NCI-H526 treated with DMSO at 0.1 percent for 48 hours (cell line): ENCODE results near the gene TBP.
"Not testable (repeated sequence)": the region's sequence is repeated elsewhere in the genome, so short reads cannot be mapped to it uniquely, and the experiment has no call there.

Experiments used
- DNase-seq: peaks from one replicate; lab custom pipeline; 2025; lab: John Stamatoyannopoulos, UW

Gene TBP

GRCh38 chr6:170554013-170554795 lies at the start of gene TBP:
Gene TBP (plus strand): TSS chr6:170554369. CDS start chr6:170557030, 2,661 bp downstream.
- peak; percentile 96 for DNase-seq

DNA sequence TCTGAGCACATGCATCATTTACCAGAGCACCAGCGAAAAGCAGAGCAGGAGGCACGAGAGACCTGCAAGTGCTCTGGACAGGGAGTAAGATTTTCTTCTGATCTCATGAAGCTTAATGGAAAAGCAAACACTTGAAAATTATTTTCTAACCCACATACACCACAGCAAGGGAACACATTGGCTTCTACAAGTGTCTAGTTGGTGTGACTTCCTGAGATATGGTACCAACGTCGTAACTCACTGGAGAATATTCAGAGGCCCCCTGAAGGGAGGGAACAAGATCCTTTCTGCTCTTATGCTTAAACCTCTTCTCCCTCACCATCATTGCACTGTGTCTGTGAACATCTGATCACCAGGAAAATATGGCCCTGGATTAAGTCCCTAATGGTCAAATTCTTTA lies 49.7 kb upstream of the TBP start:
- DNase-seq = no peak

DNA sequence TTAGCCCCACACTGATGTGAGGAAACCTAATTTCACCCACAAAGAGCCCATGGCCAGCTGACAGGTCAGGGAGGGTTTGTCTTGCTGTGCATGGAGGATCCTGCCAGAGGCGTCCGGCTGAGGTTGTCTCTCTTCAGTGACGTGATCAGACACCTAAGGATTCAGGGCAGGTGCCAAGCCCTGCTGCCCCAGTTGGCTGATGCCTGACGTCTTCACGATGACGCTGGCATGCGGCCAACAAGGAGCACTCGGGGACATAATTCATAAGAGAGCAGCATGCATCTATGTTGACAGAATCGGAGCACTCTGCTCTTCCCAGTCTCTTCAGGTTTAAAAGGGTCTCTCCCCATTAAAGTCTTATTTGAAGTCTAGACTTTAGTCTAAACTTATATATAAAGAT lies 48.9 kb upstream of the TBP start:
- no peak for DNase-seq

GRCh38 chr6:170506446-170506845 lies 47.7 kb upstream of the TBP start:
- DNase-seq = no peak

DNA sequence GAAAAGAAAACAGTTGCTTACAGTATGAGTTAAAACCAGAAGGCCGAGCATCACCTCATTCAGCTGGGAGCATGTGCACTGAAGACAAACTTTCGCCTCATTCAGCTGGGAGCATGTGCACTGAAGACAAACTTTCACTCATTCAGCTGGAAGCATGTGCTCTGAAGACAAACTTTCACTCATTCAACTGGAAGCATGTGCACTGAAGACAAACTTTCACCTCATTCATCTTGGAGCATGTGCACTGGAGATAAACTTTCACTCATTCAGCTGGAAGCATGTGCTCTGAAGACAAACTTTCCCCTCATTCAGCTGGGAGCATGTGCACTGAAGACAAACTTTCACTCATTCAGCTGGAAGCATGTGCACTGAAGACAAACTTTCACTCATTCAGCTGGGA lies 46.4 kb upstream of the TBP start:
- DNase-seq = not testable (repeated sequence)

DNA sequence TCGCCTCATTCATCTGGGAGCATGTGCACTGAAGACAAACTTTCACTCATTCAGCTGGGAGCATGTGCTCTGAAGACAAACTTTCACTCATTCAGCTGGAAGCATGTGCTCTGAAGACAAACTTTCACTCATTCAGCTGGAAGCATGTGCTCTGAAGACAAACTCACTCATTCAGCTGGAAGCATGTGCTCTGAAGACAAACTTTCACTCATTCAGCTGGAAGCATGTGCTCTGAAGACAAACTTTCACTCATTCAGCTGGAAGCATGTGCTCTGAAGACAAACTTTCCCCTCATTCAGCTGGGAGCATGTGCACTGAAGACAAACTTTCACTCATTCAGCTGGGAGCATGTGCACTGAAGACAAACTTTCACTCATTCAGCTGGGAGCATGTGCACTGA lies 45.9 kb upstream of the TBP start:
- DNase-seq = not testable (repeated sequence)

DNA sequence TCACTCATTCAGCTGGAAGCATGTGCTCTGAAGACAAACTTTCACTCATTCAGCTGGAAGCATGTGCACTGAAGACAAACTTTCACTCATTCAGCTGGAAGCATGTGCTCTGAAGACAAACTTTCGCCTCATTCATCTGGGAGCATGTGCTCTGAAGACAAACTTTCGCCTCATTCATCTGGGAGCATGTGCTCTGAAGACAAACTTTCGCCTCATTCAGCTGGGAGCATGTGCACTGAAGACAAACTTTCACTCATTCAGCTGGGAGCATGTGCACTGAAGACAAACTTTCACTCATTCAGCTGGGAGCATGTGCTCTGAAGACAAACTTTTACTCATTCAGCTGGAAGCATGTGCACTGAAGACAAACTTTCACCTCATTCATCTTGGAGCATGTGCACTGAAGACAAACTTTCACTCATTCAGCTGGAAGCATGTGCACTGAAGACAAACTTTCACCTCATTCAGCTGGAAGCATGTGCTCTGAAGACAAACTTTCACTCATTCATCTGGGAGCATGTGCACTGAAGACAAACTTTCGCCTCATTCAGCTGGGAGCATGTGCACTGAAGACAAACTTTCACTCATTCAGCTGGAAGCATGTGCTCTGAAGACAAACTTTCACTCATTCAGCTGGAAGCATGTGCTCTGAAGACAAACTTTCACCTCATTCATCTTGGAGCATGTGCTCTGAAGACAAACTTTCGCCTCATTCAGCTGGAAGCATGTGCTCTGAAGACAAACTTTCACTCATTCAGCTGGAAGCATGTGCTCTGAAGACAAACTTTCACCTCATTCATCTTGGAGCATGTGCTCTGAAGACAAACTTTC lies 45.1 kb upstream of the TBP start:
- DNase-seq = not testable (repeated sequence)

GRCh38 chr6:170509723-170510018 lies 44.5 kb upstream of the TBP start:
- no peak for DNase-seq

DNA sequence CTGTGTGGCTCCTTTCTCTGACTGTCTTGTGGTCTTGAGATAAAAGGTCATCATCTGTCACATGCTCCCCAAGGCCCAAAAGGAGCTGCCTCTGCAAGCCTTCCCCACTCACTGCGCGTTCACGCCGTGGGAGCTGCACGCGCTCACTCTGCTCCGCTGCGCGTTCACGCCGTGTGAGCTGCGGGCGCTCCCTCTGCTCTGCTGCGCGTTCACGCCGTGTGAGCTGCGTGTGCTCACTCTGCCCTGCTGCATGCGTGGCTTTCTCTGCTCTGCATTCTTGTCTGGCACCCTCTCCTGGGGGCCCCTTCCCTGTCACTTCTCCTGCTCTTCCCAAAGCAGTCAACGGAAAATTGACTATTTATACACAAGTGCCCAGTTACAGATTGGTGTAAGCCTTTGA lies 43.5 kb upstream of the TBP start:
- DNase-seq = no peak

DNA sequence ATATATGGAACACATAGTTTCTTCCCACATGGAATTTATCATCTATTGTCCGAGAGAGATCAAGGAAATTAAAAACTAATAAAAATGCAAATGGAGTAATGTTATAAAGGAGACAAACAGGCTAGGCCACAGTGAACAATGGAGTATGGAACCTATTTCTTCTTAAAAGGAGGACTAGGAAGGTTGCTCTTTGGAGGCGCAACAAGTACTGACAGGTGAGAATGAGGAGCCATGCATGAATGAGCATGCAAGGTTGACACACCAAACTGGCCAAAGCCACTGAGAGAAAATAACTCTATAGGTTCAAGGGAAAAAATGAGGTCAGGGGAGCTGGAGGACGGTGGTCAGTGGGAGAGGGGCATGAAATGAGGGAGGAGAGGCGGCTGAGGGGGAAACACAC lies 41.9 kb upstream of the TBP start:
- no peak for DNase-seq

DNA sequence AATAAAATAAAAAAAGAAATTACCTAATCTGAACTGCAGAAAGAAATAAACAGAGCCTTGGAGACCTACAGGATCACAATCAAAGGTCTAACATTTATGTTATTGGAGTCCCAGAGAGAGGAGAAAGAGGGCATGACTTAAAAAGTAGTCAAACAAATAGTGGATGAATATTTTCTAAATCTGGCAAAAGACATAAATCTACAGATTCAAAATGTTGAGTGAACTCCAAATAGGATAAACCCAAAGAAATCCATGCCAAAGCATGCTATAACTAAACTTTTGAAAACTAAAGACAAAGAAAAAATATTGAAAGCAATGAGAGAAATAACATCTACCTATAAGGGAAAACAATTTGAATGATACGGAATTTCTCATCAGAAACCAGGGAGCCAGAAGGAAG lies 39.3 kb upstream of the TBP start:
- DNase-seq = no peak

DNA sequence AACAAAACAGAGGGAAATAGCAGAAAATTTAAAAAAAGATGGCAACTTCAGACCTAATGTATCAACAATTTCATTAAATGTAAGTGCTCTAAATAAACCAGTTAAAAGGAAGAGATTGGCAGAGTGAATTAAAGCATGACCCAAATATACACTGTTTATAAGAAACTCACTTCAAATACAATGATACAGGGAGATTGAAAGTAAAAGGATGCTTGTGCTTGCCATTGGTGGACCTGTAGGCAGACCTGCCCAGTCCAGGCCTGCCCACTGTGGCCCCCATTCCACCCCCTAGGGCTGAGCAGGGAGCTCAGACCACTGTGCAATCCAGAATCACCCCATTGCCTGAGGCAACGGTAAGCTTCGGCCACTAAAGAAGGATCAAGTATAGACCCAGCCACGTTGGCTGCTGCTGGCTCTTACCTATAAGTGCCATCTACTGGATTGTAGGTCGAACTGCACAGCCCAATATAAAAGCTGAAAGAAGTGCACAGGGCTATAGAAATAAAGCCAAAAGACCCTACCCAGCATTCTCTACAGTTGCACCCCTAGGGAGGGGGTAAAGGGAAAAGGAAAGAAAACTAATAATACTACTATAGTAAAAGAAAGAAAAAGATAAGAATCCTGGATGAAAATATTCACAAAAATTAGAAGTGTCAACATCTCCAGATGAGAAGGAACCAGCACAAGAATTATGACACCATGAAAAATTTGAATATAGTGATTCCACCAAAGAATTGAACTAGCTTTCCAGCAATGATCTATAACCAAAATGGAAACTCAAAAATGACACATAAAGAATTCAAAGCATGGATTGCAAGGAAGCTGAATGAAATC lies 37.2 kb upstream of the TBP start:
- DNase-seq = peak; percentile 78

GRCh38 chr6:170522565-170523183 lies 31.5 kb upstream of the TBP start:
- peak; percentile 14 for DNase-seq

DNA sequence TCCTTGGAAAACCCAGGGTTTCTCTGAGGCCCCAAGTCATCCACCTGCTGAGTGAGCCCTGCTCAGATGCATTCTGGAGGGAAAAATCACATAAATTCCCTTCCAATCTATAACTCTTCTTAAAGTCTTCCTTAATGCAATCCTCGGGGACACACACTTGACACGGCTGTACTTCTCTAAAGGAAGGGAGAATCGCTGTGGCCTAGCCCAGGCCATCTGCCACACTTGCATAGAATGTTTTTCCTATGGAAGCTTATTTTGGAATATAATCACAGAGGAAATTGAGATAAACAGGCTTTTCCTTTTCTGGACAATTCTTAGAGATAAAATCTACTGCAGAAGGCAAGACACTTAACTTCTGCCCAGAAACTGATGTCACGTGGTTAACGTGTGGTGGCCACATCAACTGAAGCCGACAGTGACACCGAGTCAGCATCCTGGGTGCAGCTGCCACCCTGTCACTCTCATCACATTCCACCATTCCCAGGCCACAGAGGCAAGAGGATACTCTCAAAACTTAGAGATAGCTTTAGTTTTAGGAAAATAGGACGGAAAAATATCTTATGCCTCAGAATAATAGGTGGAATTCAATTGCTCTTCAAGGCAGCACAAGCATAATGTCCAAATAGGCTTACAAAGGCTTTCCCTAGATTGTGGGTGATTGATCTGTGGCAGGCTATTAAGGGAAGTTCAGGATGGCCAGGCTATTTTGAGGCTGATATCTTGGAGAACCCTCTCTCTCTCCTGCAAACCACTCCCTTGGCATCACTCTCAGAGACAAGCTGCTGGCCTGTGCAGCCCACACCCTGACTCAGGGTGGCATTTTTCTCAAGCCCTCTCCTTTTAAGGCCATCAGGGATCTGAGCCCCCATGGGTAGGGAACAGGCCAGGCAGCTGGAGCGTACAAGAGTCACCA lies 30.7 kb upstream of the TBP start:
- DNase-seq = no peak

DNA sequence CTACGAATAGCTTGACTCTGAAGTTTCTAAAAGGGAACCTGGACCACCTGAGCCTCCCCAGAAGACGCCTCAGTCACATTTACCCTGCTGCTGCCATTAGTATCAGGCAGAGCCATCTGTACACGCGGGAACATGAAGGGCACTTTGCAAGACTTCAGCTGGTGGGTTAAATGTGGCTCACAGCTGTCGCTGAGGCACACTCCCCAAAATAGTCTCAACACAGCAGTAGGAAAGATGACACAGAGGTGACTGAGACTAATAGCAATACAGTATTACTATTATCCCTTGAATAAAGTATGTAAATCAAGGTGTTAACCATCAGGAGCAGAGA lies 30.0 kb upstream of the TBP start:
- no peak for DNase-seq

- no peak for DNase-seq
Measured at GRCh38 chr6:170525795-170526194, 28.4 kb upstream of the TBP start.

DNA sequence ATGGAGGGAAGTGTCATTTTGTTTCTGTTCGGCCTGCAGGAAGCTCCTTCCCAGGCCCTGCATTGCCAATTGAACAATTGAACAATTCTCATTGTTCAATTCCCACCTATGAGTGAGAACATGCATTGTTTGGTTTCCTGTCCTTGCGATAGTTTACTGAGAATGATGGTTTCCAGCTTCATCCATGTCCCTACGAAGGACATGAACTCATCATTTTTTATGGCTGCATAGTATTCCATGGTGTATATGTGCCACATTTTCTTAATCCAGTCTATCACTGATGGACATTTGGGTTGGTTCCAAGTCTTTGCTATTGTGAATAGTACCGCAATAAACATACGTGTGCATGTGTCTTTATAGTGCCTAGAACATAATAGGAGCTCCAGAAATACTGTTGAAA lies 26.2 kb upstream of the TBP start:
- not testable (repeated sequence) for DNase-seq

DNA sequence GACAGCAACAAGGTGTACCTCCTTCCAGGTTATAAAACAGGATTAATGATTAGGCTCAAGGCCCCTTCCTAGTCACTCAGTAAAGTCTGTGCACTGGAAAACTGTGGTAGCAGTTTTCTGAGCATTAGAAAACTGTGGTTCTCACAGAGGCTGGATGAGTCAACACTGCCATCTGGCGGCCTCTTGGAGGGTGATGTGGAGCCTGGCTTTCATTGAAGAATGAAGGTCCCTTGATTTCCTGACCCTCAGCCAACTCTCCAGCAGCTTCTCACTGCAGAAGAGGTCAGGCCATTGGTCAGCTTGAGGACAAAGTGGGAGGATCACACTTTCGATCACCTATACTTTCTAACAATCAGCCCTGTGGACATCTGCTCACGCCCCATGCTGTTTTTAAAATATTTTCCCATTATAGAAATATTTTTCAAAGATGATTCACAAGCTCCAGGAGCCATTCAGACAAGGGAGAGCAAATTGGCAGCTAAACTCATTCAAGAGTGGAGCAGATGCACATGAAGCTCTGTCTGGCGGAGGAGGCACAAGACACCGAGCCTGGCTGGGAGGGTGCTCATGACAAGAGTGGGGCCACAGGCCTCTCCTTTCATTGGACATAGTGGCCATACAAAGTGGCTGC lies 24.2 kb upstream of the TBP start:
- DNase-seq = peak; percentile 20

- no peak for DNase-seq
Measured at GRCh38 chr6:170532867-170533488, 21.2 kb upstream of the TBP start.

DNA sequence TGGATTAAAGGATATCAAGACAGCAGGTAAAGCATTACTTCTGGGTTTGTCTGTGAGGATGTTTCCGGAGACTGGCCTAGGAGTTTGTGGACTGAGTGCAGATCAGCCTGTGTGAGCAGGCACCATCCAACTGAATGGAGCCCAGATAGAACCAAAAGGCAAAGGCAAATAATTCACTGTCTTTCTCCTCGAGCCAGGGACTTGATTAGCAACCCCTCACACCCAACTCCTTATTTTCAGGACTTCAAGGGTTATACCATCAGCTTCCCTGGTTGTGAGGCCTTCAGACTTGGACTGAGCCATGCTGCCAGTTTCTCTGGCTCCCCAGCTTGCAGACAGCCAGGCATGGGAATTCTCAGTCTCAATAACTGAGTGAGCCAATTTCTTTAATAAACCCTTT lies 20.4 kb upstream of the TBP start:
- no peak for DNase-seq
